A549 (cell line): ENCODE results near the gene SERPINA3. TPM values are rescaled to one million over a fixed set of nuclear protein-coding genes. Genes with fewer than 3 reads are reported as not detected.
"Not testable (repeated sequence)": the region's sequence is repeated elsewhere in the genome, so short reads cannot be mapped to it uniquely, and the experiment has no call there.

Experiments
- ATAC-seq, 2 experiments: fragments of 200-7000 bp in 1 of 2; fragments of >200 bp in 1 of 2; cut with Nextera tagmentation in 1 of 2; cut with Tn5 transposase in 1 of 2; 3 replicates each; pipeline versions ENCODE4 v1.8.0 to v1.9.1; 2018 to 2020; ENCODE audit warnings: mild to moderate bottlenecking in 1 of 2, moderate library complexity in 1 of 2
- CTCF ChIA-PET: fragments of 300-600 bp; sonication (Branson Sonifier 250); formaldehyde crosslinking; extraction: SDS; loops from one replicate; lab custom pipeline; 2021; ENCODE audit warnings: antibody characterized with exemption, inconsistent platforms; lab: Yijun Ruan, JAX
- POLR2A ChIA-PET: fragments of 350-600 bp; formaldehyde crosslinking; extraction: SDS; loops from one replicate; lab custom pipeline; 2021; ENCODE audit warnings: antibody characterized with exemption, inconsistent platforms; lab: Yijun Ruan, JAX
- DNase-seq, 2 experiments: peaks; one replicate each; pipeline versions ENCODE4 v3.0.0 to v3.0.0-alpha.2; 2011 to 2016; ENCODE audit warnings: low read depth in 1 of 2, low spot score in 1 of 2
- FAIRE-seq: peaks from 2 replicates; lab custom pipeline; 2011; peaks lifted over from hg19 to GRCh38; lab: Jason Lieb, UNC
- H3K27ac ChIP-seq, 2 experiments: fragments of >200 bp; sonication (Bioruptor Twin); formaldehyde crosslinking; 3 replicates each; pipeline ENCODE4 v1.5.1; 2016 to 2017
- H3K4me1 ChIP-seq: fragments of >200 bp; sonication (Bioruptor Twin); formaldehyde crosslinking; 3 replicates; pipeline ENCODE4 v1.6.1; 2016
- H3K4me2 ChIP-seq: fragments of >200 bp; sonication (Bioruptor Twin); formaldehyde crosslinking; 3 replicates; pipeline ENCODE4 v1.6.1; 2016
- H3K4me3 ChIP-seq: fragments of >200 bp; sonication (Bioruptor Twin); formaldehyde crosslinking; 3 replicates; pipeline ENCODE4 v1.5.1; 2016
- H3K9me3 ChIP-seq: fragments of >200 bp; sonication (Bioruptor Twin); formaldehyde crosslinking; 3 replicates; pipeline ENCODE4 v1.6.1; 2016
- CBX8 ChIP-seq: fragments of 200-600 bp; sonication (generic); IDR thresholded peaks from 2 replicates; pipeline ENCODE4 v1.6.1; 2016
- E2F6 ChIP-seq: IDR thresholded peaks from 2 replicates; pipeline ENCODE4 v1.6.1; 2012; ENCODE audit warnings: low read depth, borderline replicate concordance
- EHMT2 ChIP-seq: fragments of 200-600 bp; sonication (generic); IDR thresholded peaks from 2 replicates; pipeline ENCODE4 v1.6.1; 2016; ENCODE audit warnings: antibody characterized with exemption, low read depth, mild to moderate bottlenecking, moderate library complexity
- ELK1 ChIP-seq: fragments of 150-350 bp; IDR thresholded peaks from 2 replicates; pipeline ENCODE4 v1.6.1; 2014; ENCODE audit warnings: low read depth, mild to moderate bottlenecking, low read length
- FOSL2 ChIP-seq, 2 experiments: fragments of 450-650 bp in 1 of 2; fragments of >200 bp in 1 of 2; sonication (Bioruptor Twin) in 1 of 2; formaldehyde crosslinking; IDR thresholded peaks; 2 replicates each; pipeline versions ENCODE4 v1.5.0 to v1.6.1; 2016 to 2020; ENCODE audit warnings: mild to moderate bottlenecking in 1 of 2, moderate library complexity in 1 of 2
- FOXS1 ChIP-seq: fragments of 250-450 bp; sonication (Bioruptor Pico); IDR thresholded peaks from 2 replicates; pipeline ENCODE4 v1.5.0; 2020; ENCODE audit warnings: mild to moderate bottlenecking, moderate library complexity
- HEYL ChIP-seq: fragments of 250-450 bp; sonication (Bioruptor Pico); IDR thresholded peaks from 2 replicates; pipeline ENCODE4 v1.8.0; 2021; ENCODE audit warnings: mild to moderate bottlenecking, moderate library complexity
- JUNB ChIP-seq: fragments of >200 bp; sonication (Bioruptor Twin); formaldehyde crosslinking; IDR thresholded peaks from 2 replicates; pipeline ENCODE4 v1.6.1; 2016
- KDM1A ChIP-seq: fragments of 200-600 bp; sonication (generic); IDR thresholded peaks from 2 replicates; pipeline ENCODE4 v1.6.1; 2016; ENCODE audit warnings: low read depth, mild to moderate bottlenecking
- KDM5A ChIP-seq: fragments of 200-600 bp; sonication (generic); IDR thresholded peaks from 2 replicates; pipeline ENCODE4 v1.6.1; 2016; ENCODE audit warnings: antibody characterized with exemption, mild to moderate bottlenecking
- MAZ ChIP-seq: fragments of 150-350 bp; IDR thresholded peaks from 2 replicates; pipeline ENCODE4 v1.6.1; 2014; ENCODE audit warnings: antibody characterized with exemption, low read depth, low read length, borderline replicate concordance
- NR3C1 ChIP-seq: fragments of >200 bp; sonication (Bioruptor Twin); formaldehyde crosslinking; IDR thresholded peaks from 3 replicates; pipeline ENCODE4 v1.6.1; 2017
- POLR2AphosphoS2 ChIP-seq: conservative IDR thresholded peaks from 2 replicates; pipeline ENCODE4 v1.6.1; 2012; ENCODE audit warnings: low read length, improper control_type of control experiment, inconsistent platforms
- SMC3 ChIP-seq: fragments of >200 bp; sonication (Bioruptor Twin); formaldehyde crosslinking; IDR thresholded peaks from 3 replicates; pipeline ENCODE4 v1.6.1; 2018; ENCODE audit warnings: inconsistent platforms
- SREBF2 ChIP-seq: fragments of 450-650 bp; IDR thresholded peaks from 2 replicates; pipeline ENCODE4 v1.6.1; 2014; ENCODE audit warnings: mild to moderate bottlenecking, moderate library complexity
- USF2 ChIP-seq: fragments of 450-650 bp; IDR thresholded peaks from 2 replicates; pipeline ENCODE4 v1.6.1; 2014; ENCODE audit warnings: antibody characterized with exemption
- ZNF302 ChIP-seq: fragments of 250-450 bp; sonication (Bioruptor Pico); IDR thresholded peaks from 2 replicates; pipeline ENCODE4 v1.9.0; 2021; ENCODE audit warnings: inconsistent platforms, mild to moderate bottlenecking, moderate library complexity
- ZSCAN20 ChIP-seq: fragments of 250-450 bp; sonication (Bioruptor Pico); IDR thresholded peaks from 2 replicates; pipeline ENCODE4 v1.8.0; 2022; ENCODE audit warnings: mild to moderate bottlenecking, moderate library complexity
- WGBS: methylation state at CpG from one replicate; pipeline ENCODE4 v1.1.6; 2017; ENCODE audit errors: missing lambda C conversion rate; 5-methylcytosine and 5-hydroxymethylcytosine counted together
- polyA plus RNA-seq, 4 experiments: library from polyadenylated mRNA; depleted of rRNA in 3 of 4; stranded (reverse); fragments of >200 nt; fragmentation: RNase III in 1 of 4; extraction: RNeasy Plus Mini Kit Qiagen cat#74134 plus additional on column Dnase treatment in 1 of 4; gene quantifications; 2 replicates in 3 of 4; 3 replicates in 1 of 4; pipeline ENCODE4 v1.2.3, GENCODE V29; 2011 to 2017

SERPINA3 gene
- polyA plus RNA-seq, 2 of the 4 experiments (the other 2 are of a cell fraction) = 3.1 to 9.1 TPM

GRCh38 chr14:94605361-94605760 is 6.8 kb upstream of the SERPINA3 start:
- CTCF ChIA-PET = interaction anchor here (1.0 to 1.5 kb wide), 4 partner anchors 10 to 84 kb away, joined by 3 to 5 read pairs (median 3); no protein-coding TSS in a partner anchor

GRCh38 chr14:94608966-94609365 is 3.2 kb upstream of the SERPINA3 start:
- ATAC-seq, DNase-seq, H3K9me3 ChIP-seq, POLR2A ChIA-PET: not testable (repeated sequence)
- CTCF ChIA-PET = interaction anchor here (1.6 to 2.9 kb wide), 2 partner anchors 10 to 14 kb away, joined by 3 to 23 read pairs; no protein-coding TSS in a partner anchor
- peak overlapping the region; percentile 89 to 94 for H3K27ac ChIP-seq
- TF ChIP-seq KDM1A = peak; percentile 65; the same call in 1 of the 2 replicates
- TF ChIP-seq, all 56 proteins: peak for 1; not testable (repeated sequence) for 55
- not testable (repeated sequence) for FAIRE-seq, H3K4me3 ChIP-seq, H3K4me2 ChIP-seq
- H3K4me1 ChIP-seq = peaks cover 60% of the 10 kb centered on the region
- 77% methylated on average over 1 of the region's 1 CpG for WGBS

More at GRCh38 chr14:94605361-94605760, 6.8 kb upstream of the SERPINA3 start:
- DNase-seq = no peak
- no peak overlapping the region for H3K4me2 ChIP-seq
- ATAC-seq = no peak
- H3K27ac ChIP-seq = peak overlapping the region; percentile 97 to 98
- no peak for FAIRE-seq
- H3K4me3 ChIP-seq = no peak overlapping the region
- H3K9me3 ChIP-seq = no peaks in the 10 kb centered on the region; the same call in 2 of the 3 replicates
- POLR2A ChIA-PET = no interaction called here
- no peak for TF ChIP-seq HEYL (CRISPR knock-in tag)
- no peak for TF ChIP-seq JUNB
- TF ChIP-seq KDM1A = no peak
- no peak for TF ChIP-seq MAZ
- TF ChIP-seq SMC3 = no peak
- peaks cover 60% of the 10 kb centered on the region for H3K4me1 ChIP-seq
- 83% methylated on average over 3 of the region's 3 CpGs for WGBS

- peaks cover 2% of the 10 kb centered on the region for H3K9me3 ChIP-seq
- CTCF ChIA-PET = interaction anchor here (0.7 to 2.9 kb wide), 8 partner anchors 9 to 125 kb away, joined by 3 to 23 read pairs (median 4); no protein-coding TSS in a partner anchor
- whole genome bisulfite sequencing = 84% methylated on average over 5 of the region's 5 CpGs
- DNase-seq (no peak), FAIRE-seq (no peak), ATAC-seq (no peak)
- H3K4me3 ChIP-seq = no peak overlapping the region
- peak overlapping the region; percentile 58 for H3K4me2 ChIP-seq
- H3K4me1 ChIP-seq = peaks cover 42% of the 10 kb centered on the region
- POLR2A ChIA-PET = interaction anchor here (0.7 to 1.6 kb wide), 4 partner anchors 9 to 13 kb away, joined by 3 to 14 read pairs (median 7); no protein-coding TSS in a partner anchor
- H3K27ac ChIP-seq = peak overlapping the region; percentile 89 to 94
- TF ChIP-seq FOSL2 (IDR thresholded peaks at IDR 0.05) = no peak
- TF ChIP-seq FOSL2 (CRISPR knock-in tag; IDR thresholded peaks at IDR 0.05) = no peak
- TF ChIP-seq ZSCAN20 (CRISPR knock-in tag) = no peak
- TF ChIP-seq CBX8 = no peak
Observed at GRCh38 chr14:94611179-94611578, 1.0 kb upstream of the SERPINA3 start.

- TF ChIP-seq EHMT2 (no peak), ELK1 (no peak), KDM5A (no peak), SREBF2 (no peak), POLR2AphosphoS2 (no peak), E2F6 (no peak), USF2 (no peak), FOXS1 (no peak), NR3C1 (no peak), ZNF302 (CRISPR knock-in tag) (no peak)
- POLR2A ChIA-PET = no interaction called here
- no peak for FAIRE-seq
- peak overlapping the region; percentile 89 to 94 for H3K27ac ChIP-seq
- H3K4me3 ChIP-seq = no peak overlapping the region
- no peak for DNase-seq
- ATAC-seq = peak in 1 of 2 experiments; percentile 12; a peak in 2 of 6 replicates
- H3K4me1 ChIP-seq = peaks cover 37% of the 10 kb centered on the region
- peaks cover 19% of the 10 kb centered on the region for H3K9me3 ChIP-seq
- peak overlapping the region; percentile 7; the same call in 2 of the 3 replicates for H3K4me2 ChIP-seq
- 77% methylated on average over 9 of the region's 9 CpGs for WGBS
- CTCF ChIA-PET = interaction anchor here (1.0 to 1.4 kb wide), 3 partner anchors 13 to 63 kb away, joined by 3 read pairs; no protein-coding TSS in a partner anchor
Observed at GRCh38 chr14:94612580-94613554, 676 bp downstream of the SERPINA3 start.
